Chondrocyte (in vitro differentiated cells): ENCODE data around the gene TCAP. TPM values are rescaled to one million over a fixed set of nuclear protein-coding genes. Genes with fewer than 3 reads are reported as not detected.
A peak's percentile ranks its signal among the peaks of the same experiment; 100 is the strongest.

Experiments
- DNase-seq: peaks from one replicate; pipeline ENCODE4 v3.0.0; 2021; ENCODE audit warnings: mixed read lengths, low spot score
- H3K27ac Mint-ChIP-seq: one replicate; pipeline ENCODE4 v1.8.0; 2021; ENCODE audit warnings: mild to moderate bottlenecking, moderate library complexity, mixed read lengths; ENCODE audit not compliant: unreplicated experiment
- H3K27me3 Mint-ChIP-seq: 2 replicates; pipeline ENCODE4 v1.8.0; 2021; ENCODE audit warnings: low read depth, mixed read lengths
- H3K36me3 Mint-ChIP-seq: 2 replicates; pipeline ENCODE4 v1.8.0; 2021; ENCODE audit warnings: low read depth, mixed read lengths
- H3K4me1 Mint-ChIP-seq: 2 replicates; pipeline ENCODE4 v1.8.0; 2021; ENCODE audit warnings: low read depth, mild to moderate bottlenecking, mixed read lengths
- H3K4me3 Mint-ChIP-seq: one replicate; pipeline ENCODE4 v1.8.0; 2021; ENCODE audit warnings: mild to moderate bottlenecking, moderate library complexity, mixed read lengths; ENCODE audit not compliant: unreplicated experiment
- H3K9me3 Mint-ChIP-seq: 2 replicates; pipeline ENCODE4 v1.8.0; 2021; ENCODE audit warnings: low read depth, mixed read lengths
- total RNA-seq: library from RNA; stranded (reverse); gene quantifications from 3 replicates; pipeline ENCODE4 v1.2.1, GENCODE V29; 2021
- TF ChIP-seq, protein P1 (sequence below): fragments of 200-600 bp; sonication (generic); IDR thresholded peaks from 2 replicates; pipeline ENCODE4 v1.5.0; 2021; ENCODE audit warnings: antibody characterized with exemption, mild to moderate bottlenecking, moderate library complexity

The TCAP gene
- total RNA-seq, 1 donor from 2014 or later = 0.77 TPM

DNA sequence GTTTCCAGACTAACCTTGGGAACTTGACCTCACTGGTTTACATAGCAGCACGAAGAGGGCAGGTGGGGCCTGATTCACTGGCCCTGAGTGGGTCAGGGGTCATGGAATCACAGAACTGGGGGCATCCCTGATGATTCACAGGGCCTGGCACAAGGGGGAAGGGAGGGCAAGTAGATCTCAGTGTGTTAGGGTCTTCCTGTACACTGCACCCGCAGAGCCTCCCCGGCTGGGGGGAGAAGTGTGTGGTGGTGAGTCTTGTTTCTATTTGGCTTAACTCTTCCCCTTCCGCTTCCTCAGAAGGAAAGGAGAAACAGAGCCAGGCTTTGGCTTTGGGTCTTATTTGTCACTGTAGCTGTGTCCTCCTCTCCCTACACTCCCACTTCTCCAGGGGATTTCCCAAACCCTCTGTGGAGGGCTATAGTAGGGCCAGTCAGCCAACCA is 24.5 kb upstream of the TCAP start:
- Mint-ChIP-seq H3K27me3 (no peaks in the 10 kb centered on the region), H3K36me3 (no peaks in the 10 kb centered on the region), H3K4me1 (peaks cover 51% of the 10 kb centered on the region), H3K4me3 (no peak overlapping the region), H3K9me3 (no peaks in the 10 kb centered on the region), H3K27ac (no peak overlapping the region)
- TF ChIP-seq, protein P1, sequence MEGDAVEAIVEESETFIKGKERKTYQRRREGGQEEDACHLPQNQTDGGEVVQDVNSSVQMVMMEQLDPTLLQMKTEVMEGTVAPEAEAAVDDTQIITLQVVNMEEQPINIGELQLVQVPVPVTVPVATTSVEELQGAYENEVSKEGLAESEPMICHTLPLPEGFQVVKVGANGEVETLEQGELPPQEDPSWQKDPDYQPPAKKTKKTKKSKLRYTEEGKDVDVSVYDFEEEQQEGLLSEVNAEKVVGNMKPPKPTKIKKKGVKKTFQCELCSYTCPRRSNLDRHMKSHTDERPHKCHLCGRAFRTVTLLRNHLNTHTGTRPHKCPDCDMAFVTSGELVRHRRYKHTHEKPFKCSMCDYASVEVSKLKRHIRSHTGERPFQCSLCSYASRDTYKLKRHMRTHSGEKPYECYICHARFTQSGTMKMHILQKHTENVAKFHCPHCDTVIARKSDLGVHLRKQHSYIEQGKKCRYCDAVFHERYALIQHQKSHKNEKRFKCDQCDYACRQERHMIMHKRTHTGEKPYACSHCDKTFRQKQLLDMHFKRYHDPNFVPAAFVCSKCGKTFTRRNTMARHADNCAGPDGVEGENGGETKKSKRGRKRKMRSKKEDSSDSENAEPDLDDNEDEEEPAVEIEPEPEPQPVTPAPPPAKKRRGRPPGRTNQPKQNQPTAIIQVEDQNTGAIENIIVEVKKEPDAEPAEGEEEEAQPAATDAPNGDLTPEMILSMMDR = no peak
- no peak for DNase-seq

DNA sequence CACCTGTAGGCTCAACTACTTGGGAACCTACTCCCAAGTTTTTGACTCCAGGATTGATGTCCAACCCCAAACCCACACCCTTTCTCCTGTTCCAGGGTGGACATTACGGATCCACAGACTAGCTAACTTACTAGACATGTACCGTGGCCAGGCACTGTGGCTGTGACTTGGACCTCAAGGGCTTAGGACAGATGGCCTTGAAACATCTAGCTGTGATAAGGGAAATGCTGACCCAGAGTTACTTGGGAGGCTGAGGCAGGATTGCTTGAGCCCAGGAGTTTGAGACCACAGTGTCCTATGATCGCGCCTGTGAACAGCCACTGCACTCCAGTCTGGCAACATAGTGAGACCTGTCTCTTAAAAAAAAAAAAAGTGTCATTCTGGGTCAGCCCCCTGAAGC is 24.1 kb upstream of the TCAP start:
- Mint-ChIP-seq H3K36me3 (no peaks in the 10 kb centered on the region), H3K4me3 (no peak overlapping the region), H3K9me3 (no peaks in the 10 kb centered on the region), H3K27me3 (no peaks in the 10 kb centered on the region), H3K27ac (no peak overlapping the region), H3K4me1 (peaks cover 51% of the 10 kb centered on the region)
- DNase-seq = no peak
- TF ChIP-seq, protein P1 = no peak

DNA sequence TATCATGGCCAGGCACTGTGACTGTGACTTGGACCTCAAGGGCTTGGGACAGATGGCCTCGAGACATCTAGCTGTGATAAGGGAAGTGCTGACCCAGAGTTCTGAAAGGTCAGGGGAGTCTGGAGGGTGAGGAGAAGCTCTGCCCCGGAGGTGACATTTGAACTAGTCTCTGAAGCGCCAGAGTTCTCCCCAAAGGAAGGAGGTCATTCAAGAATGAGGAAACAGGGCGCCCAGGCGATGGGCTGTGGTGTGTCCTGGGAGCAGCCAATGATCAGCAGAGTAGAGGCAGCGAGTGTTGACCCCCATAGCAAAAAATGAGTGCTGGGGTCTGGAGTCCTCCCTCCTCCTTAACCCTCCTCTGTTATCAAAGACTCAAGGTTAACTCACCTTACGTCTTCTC is 23.3 kb upstream of the TCAP start:
- peaks cover 46% of the 10 kb centered on the region for H3K4me1 Mint-ChIP-seq
- H3K27ac Mint-ChIP-seq = no peak overlapping the region
- H3K4me3 Mint-ChIP-seq = no peak overlapping the region
- no peaks in the 10 kb centered on the region for H3K9me3 Mint-ChIP-seq
- no peaks in the 10 kb centered on the region for H3K27me3 Mint-ChIP-seq
- DNase-seq = no peak
- TF ChIP-seq, protein P1 = no peak
- H3K36me3 Mint-ChIP-seq = no peaks in the 10 kb centered on the region

DNA sequence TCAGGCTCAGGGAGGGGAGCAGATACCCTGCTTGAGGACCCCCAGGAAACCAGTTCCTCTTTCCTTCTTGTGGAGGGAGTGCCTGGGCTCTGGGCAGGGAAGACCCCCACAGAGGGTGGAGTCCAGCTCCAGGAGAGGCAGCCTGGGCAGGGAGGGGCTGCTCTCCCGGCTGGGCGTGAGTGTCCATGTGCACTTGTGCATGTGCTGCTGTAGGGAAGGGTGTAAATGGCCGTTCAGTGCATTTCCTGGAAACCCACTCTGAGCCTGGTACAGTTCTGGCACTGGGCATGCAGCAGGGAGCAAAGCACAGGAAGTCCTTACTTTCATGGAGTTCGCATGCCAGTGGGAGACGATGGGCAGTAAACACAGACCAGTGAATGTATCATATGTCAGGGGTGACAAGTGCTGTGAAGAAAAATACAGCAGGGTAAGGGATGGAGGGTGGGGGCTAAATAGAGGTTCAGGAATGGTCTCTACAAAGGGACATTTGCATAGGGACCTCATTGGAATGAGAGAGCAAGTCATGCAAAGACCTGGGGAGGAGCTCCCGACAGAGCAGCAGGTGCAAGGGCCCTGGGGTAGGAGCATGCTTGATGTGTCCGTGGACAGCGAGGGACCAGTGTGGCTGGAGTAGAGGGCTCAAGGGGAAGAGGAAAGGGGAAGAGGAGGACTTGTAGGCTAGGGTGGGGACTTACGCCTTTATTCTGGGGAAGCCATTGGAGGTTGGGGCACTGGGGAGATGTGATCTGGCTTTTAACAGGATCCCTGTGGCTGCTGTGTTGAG is 22.7 kb upstream of the TCAP start:
- TF ChIP-seq, protein P1 = no peak
- Mint-ChIP-seq H3K27me3 (no peaks in the 10 kb centered on the region), H3K4me1 (peaks cover 43% of the 10 kb centered on the region), H3K27ac (peak overlapping the region; percentile 24), H3K4me3 (no peak overlapping the region), H3K36me3 (no peaks in the 10 kb centered on the region), H3K9me3 (no peaks in the 10 kb centered on the region)
- DNase-seq = no peak

DNA sequence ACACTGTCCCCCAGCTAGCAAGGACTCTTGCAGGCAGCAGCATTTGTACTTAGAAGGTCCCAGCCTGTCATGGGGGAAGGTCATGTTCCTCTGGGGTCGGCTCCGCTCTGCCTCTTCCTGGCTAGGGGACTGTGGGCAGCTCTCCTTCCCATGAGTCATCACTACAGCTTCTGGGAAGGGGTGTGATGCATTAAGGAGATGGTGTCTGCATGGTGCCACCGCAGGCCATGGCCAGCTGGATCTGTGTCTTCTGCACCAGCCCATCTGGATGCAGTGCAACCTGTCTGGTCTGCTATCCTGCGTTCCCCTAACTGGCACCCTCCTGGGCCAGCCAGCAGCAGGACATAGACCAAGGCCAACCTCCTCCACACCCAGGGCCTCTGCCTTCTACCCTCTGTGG is 21.9 kb upstream of the TCAP start:
- Mint-ChIP-seq H3K27ac (no peak overlapping the region), H3K4me1 (peaks cover 36% of the 10 kb centered on the region), H3K9me3 (no peaks in the 10 kb centered on the region), H3K27me3 (no peaks in the 10 kb centered on the region), H3K4me3 (no peak overlapping the region), H3K36me3 (no peaks in the 10 kb centered on the region)
- TF ChIP-seq, protein P1 = no peak
- no peak for DNase-seq
